Upper lobe of left lung (tissue), 4 donors: Measurements from ENCODE around the gene LGSN.

ENCODE experiments used
- EP300 ChIP-seq, 4 donors: sonication (generic); formaldehyde crosslinking; IDR thresholded peaks; one replicate each; pipeline ENCODE4 v1.5.1; 2017; ENCODE audit warnings: antibody characterized with exemption in 4 of 4, control low read depth in 2 of 4
- POLR2A ChIP-seq, 4 donors: fragments of 450-650 bp; IDR thresholded peaks; one replicate each; pipeline ENCODE4 v1.5.1; 2016 to 2017; ENCODE audit warnings: antibody characterized with exemption in 4 of 4, mild to moderate bottlenecking in 2 of 4
- POLR2AphosphoS5 ChIP-seq, 2 donors: sonication (generic); formaldehyde crosslinking; IDR thresholded peaks; one replicate each; pipeline ENCODE4 v1.5.1; 2017; ENCODE audit warnings: antibody characterized with exemption in 2 of 2
- TF ChIP-seq, protein P1 (sequence below), 6 experiments: fragments of 450-650 bp in 4 of 6; fragments of 200-600 bp in 2 of 6; sonication (generic) in 2 of 6; IDR thresholded peaks; one replicate each; pipeline ENCODE4 v1.5.1; 2016 to 2019; ENCODE audit warnings: antibody characterized with exemption in 6 of 6

DNA sequence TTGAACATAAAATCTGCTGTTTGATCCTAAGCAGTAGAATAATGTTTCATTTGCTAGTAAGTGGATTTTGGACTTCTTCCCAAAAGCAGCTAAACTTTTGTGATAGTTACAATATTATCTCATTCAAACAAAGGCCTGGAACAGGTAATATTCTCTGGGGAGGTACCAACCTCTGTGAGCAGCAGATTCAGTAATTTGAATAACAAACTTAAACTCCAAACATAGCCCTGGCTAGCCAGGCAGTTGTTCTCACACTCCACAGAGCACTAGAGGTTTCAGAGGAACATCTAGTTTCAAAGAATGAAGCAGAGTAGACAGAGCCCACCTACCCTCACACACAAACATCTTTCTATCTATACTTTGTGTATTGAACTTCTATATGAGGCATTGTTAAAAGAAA, 40.9 kb downstream of the LGSN start:
- TF ChIP-seq, protein P1, sequence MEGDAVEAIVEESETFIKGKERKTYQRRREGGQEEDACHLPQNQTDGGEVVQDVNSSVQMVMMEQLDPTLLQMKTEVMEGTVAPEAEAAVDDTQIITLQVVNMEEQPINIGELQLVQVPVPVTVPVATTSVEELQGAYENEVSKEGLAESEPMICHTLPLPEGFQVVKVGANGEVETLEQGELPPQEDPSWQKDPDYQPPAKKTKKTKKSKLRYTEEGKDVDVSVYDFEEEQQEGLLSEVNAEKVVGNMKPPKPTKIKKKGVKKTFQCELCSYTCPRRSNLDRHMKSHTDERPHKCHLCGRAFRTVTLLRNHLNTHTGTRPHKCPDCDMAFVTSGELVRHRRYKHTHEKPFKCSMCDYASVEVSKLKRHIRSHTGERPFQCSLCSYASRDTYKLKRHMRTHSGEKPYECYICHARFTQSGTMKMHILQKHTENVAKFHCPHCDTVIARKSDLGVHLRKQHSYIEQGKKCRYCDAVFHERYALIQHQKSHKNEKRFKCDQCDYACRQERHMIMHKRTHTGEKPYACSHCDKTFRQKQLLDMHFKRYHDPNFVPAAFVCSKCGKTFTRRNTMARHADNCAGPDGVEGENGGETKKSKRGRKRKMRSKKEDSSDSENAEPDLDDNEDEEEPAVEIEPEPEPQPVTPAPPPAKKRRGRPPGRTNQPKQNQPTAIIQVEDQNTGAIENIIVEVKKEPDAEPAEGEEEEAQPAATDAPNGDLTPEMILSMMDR (IDR thresholded peaks at IDR 0.05), result no peak
- TF ChIP-seq POLR2A (IDR thresholded peaks at IDR 0.05) (no peak), POLR2AphosphoS5 (IDR thresholded peaks at IDR 0.05) (no peak), EP300 (IDR thresholded peaks at IDR 0.05) (no peak)
